Osteoblast (primary cell): ENCODE measurements around the gene KCND2. TPM values are rescaled to one million over a fixed set of nuclear protein-coding genes. Genes with fewer than 3 reads are reported as not detected.

Experiments
- DNase-seq: peaks from one replicate; pipeline ENCODE4 v3.0.0; 2011; ENCODE audit warnings: low spot score, mixed read lengths; ENCODE audit not compliant: insufficient read length; ENCODE audit errors: missing footprints
- H2AFZ ChIP-seq: 2 replicates; pipeline ENCODE4 v1.6.0; 2011; ENCODE audit warnings: mild to moderate bottlenecking, low read length
- H3K27ac ChIP-seq: 2 replicates; pipeline ENCODE4 v1.5.1; 2011; ENCODE audit warnings: mild to moderate bottlenecking, low read depth, low read length, moderate library complexity
- H3K27me3 ChIP-seq: 2 replicates; pipeline ENCODE4 v1.6.0; 2012; ENCODE audit warnings: mild to moderate bottlenecking, control low read depth, inconsistent platforms, low read length, moderate library complexity; ENCODE audit not compliant: insufficient read depth
- H3K36me3 ChIP-seq: 2 replicates; pipeline ENCODE4 v1.5.1; 2011; ENCODE audit warnings: mild to moderate bottlenecking, low read length, control low read depth, moderate library complexity; ENCODE audit not compliant: insufficient read depth
- H3K4me1 ChIP-seq: 2 replicates; pipeline ENCODE4 v1.5.1; 2011; ENCODE audit warnings: mild to moderate bottlenecking, low read length, control low read depth, moderate library complexity; ENCODE audit not compliant: insufficient read depth
- H3K4me2 ChIP-seq: 2 replicates; pipeline ENCODE4 v1.6.0; 2011; ENCODE audit warnings: mild to moderate bottlenecking, low read length; ENCODE audit not compliant: insufficient read depth
- H3K4me3 ChIP-seq: fragments of 200-600 bp; sonication (generic); 3 replicates; pipeline ENCODE4 v1.5.1; 2012; ENCODE audit warnings: mild to moderate bottlenecking, low read length, inconsistent platforms; ENCODE audit not compliant: insufficient read depth
- H3K79me2 ChIP-seq: 2 replicates; pipeline ENCODE4 v1.6.0; 2012; ENCODE audit warnings: mild to moderate bottlenecking, low read length, control low read depth, inconsistent platforms; ENCODE audit not compliant: insufficient read depth
- H3K9me3 ChIP-seq: 2 replicates; pipeline ENCODE4 v1.5.1; 2011; ENCODE audit warnings: low read depth, low read length, control low read depth
- H4K20me1 ChIP-seq: 2 replicates; pipeline ENCODE4 v1.6.0; 2012; ENCODE audit warnings: mild to moderate bottlenecking, low read length, control low read depth; ENCODE audit not compliant: insufficient read depth
- CTCF ChIP-seq: IDR thresholded peaks from 2 replicates; pipeline ENCODE4 v1.5.1; 2011; ENCODE audit warnings: mild to moderate bottlenecking, low read depth, low read length, moderate library complexity; ENCODE audit errors: extremely low read depth
- total RNA-seq: library from RNA; depleted of rRNA; stranded (reverse); fragments of >200 nt; gene quantifications from 2 replicates; pipeline ENCODE4 v1.2.3, GENCODE V29; 2012

KCND2 gene
- total RNA-seq, 1 donor: 6.5 TPM

DNA sequence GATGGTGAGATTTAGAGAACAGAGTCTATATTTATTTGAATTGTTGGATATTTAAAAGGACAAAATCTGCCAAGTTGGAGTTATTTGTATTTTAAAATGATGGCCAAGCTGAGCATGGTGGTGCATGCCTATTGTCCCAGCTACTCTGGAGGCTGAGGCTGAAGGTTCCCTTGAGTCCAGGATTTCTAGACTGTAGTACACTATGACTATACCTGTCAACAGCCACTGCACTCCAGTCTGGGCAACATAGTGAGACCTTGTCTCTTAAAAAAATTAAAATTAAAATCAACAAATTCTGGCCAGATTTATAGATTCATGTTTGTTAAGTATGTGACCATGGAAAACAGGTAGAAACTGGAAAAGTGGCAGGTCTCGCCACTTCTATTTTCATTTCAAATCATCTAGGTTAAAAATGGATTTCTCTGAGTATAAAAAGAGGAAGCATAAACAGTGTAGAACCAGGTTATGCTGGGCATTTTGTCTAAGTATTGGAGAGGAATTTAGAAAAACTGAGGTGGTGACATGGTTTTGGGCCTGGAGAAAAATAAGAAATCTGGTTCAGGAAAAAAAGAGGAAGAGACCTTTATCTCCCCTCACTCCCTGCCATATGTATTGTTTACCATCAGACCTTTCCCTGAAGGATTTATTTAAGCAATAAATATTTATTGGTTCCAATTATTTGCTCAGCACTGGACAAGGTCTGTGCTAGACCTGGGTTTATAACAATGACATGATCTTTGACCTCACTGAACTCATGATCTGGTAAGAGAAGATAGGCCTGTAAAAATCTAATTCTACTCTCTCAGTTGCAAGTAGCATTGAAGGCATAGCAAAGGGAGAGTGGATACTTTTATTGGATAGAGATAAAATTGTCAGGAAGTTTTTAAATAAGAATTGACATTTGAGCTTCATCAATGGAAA is 450.8 kb downstream of the KCND2 start:
- Histone ChIP-seq H3K27me3 (no peaks in the 10 kb centered on the region), H3K9me3 (no peaks in the 10 kb centered on the region), H3K4me1 (no peaks in the 10 kb centered on the region), H3K4me3 (no peak overlapping the region), H2AFZ (no peak overlapping the region), H3K4me2 (no peak overlapping the region), H4K20me1 (no peaks in the 10 kb centered on the region), H3K36me3 (no peaks in the 10 kb centered on the region), H3K27ac (no peak overlapping the region), H3K79me2 (no peaks in the 10 kb centered on the region)
- DNase-seq: no peak
- TF ChIP-seq CTCF: no peak

- H4K20me1 ChIP-seq: no peaks in the 10 kb centered on the region
- H3K4me2 ChIP-seq: no peak overlapping the region
- H2AFZ ChIP-seq: no peak overlapping the region
- H3K27ac ChIP-seq: no peak overlapping the region
- no peaks in the 10 kb centered on the region for H3K4me1 ChIP-seq
- no peaks in the 10 kb centered on the region for H3K9me3 ChIP-seq
- H3K27me3 ChIP-seq: no peaks in the 10 kb centered on the region
- TF ChIP-seq CTCF: no peak
- no peaks in the 10 kb centered on the region for H3K36me3 ChIP-seq
- no peaks in the 10 kb centered on the region for H3K79me2 ChIP-seq
- no peak overlapping the region for H3K4me3 ChIP-seq
- no peak for DNase-seq
These were observed 451.5 kb downstream of the KCND2 start for GRCh38 chr7:120724448-120724847.

DNA sequence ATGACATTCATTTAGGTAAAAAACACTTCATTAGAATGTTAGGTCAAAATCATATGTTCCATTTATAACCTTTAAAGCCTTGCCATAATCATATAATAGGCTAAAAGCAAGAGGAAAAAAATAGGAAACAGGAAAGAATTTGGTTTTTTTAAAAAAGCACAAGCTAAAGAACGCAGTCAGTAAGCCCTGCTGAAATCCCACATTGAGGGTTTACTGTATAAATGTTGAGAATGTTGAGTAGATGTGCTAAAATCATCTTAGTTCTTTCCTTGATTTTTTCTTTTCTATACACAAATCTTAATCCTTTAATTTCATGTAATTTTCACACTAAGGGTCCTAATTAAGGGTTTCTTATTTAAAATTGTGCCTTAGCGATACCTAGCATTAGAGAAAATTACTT is 452.0 kb downstream of the KCND2 start:
- Histone ChIP-seq H3K4me1 (no peaks in the 10 kb centered on the region), H4K20me1 (no peaks in the 10 kb centered on the region), H3K4me2 (peak overlapping the region; percentile 63), H3K27ac (no peak overlapping the region), H3K9me3 (no peaks in the 10 kb centered on the region), H3K36me3 (no peaks in the 10 kb centered on the region), H2AFZ (peak overlapping the region; percentile 51), H3K79me2 (no peaks in the 10 kb centered on the region), H3K4me3 (no peak overlapping the region), H3K27me3 (no peaks in the 10 kb centered on the region)
- TF ChIP-seq CTCF: no peak
- no peak for DNase-seq

DNA sequence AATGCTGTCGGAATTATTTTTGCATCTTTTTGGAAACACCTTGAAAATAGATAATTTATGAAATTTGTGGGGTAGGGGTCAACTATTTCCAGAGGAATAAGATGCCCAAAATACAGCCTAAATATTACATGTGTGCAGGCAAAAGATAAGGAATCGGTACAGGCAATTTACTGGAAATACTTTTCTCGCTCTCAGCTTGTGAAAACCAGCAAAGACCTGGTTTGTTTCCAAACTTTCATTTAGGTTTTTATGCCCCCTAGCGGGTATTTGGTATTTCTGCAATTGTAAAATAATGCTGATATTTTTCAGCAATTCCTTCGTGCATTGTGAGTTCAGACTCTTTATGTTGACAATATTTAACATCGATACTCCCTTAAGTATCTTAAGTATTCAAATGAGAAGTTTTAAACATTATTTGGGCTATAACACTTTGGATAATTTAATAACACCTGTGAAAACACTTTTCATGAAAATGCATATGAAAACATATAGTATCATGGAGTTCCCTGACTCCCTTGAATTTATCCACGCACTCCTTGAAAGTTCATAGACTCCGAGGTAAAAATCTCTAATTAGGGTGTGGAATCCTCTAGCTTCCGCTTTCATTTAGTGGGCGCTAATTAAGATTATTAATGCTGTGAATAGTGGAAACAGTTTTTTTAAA is 452.5 kb downstream of the KCND2 start:
- H3K79me2 ChIP-seq: no peaks in the 10 kb centered on the region
- peak overlapping the region; percentile 63 for H3K4me2 ChIP-seq
- H3K27ac ChIP-seq: no peak overlapping the region
- H3K4me1 ChIP-seq: no peaks in the 10 kb centered on the region
- no peaks in the 10 kb centered on the region for H3K36me3 ChIP-seq
- peak; percentile 65 for DNase-seq
- no peaks in the 10 kb centered on the region for H3K27me3 ChIP-seq
- H3K9me3 ChIP-seq: no peaks in the 10 kb centered on the region
- TF ChIP-seq CTCF: peak; percentile 71
- peak overlapping the region; percentile 51 for H2AFZ ChIP-seq
- H3K4me3 ChIP-seq: peak overlapping the region; percentile 25
- H4K20me1 ChIP-seq: no peaks in the 10 kb centered on the region
